AG20443 (cell line): ENCODE measurements around the gene GRAMD2B.

Experiments
- DNase-seq: peaks from one replicate; pipeline ENCODE4 v3.0.0; 2012; ENCODE audit warnings: low spot score, mixed read lengths

Gene GRAMD2B

GRCh38 chr5:126450907-126451306 is 27.7 kb downstream of the GRAMD2B start:
- no peak for DNase-seq

- DNase-seq, result no peak
Observed at GRCh38 chr5:126452477-126452876, 29.3 kb downstream of the GRAMD2B start.

GRCh38 chr5:126454081-126454480 is 30.9 kb downstream of the GRAMD2B start:
- no peak for DNase-seq

GRCh38 chr5:126454535-126454934 is 31.3 kb downstream of the GRAMD2B start:
- DNase-seq, result no peak

GRCh38 chr5:126455264-126455663 is 32.1 kb downstream of the GRAMD2B start:
- DNase-seq, result no peak

- DNase-seq, result no peak
Observed at GRCh38 chr5:126455728-126456127, 32.5 kb downstream of the GRAMD2B start.

GRCh38 chr5:126456217-126456820 is 33.1 kb downstream of the GRAMD2B start:
- no peak for DNase-seq

GRCh38 chr5:126460459-126460858 is 37.2 kb downstream of the GRAMD2B start:
- no peak for DNase-seq

GRCh38 chr5:126460977-126461376 is 37.8 kb downstream of the GRAMD2B start:
- no peak for DNase-seq

GRCh38 chr5:126461838-126462237 is 38.6 kb downstream of the GRAMD2B start:
- DNase-seq, result no peak

GRCh38 chr5:126462239-126463014 is 39.2 kb downstream of the GRAMD2B start:
- no peak for DNase-seq

GRCh38 chr5:126464016-126464415 is 40.8 kb downstream of the GRAMD2B start:
- DNase-seq, result no peak

GRCh38 chr5:126464959-126465358 is 41.8 kb downstream of the GRAMD2B start:
- DNase-seq, result no peak

- no peak for DNase-seq
Observed at GRCh38 chr5:126468091-126468490, 44.9 kb downstream of the GRAMD2B start.

- no peak for DNase-seq
Observed at GRCh38 chr5:126469536-126470316, 46.5 kb downstream of the GRAMD2B start.

- peak; percentile 30 for DNase-seq
Observed at GRCh38 chr5:126470529-126470928, 47.3 kb downstream of the GRAMD2B start.

GRCh38 chr5:126471247-126471646 is 48.0 kb downstream of the GRAMD2B start:
- DNase-seq, result no peak

- peak; percentile 69 for DNase-seq
Observed at GRCh38 chr5:126471875-126472537, 48.8 kb downstream of the GRAMD2B start.

GRCh38 chr5:126472538-126472889 is 49.3 kb downstream of the GRAMD2B start:
- DNase-seq, result no peak

- DNase-seq, result peak; percentile 47
Observed at GRCh38 chr5:126477294-126478117, 54.3 kb downstream of the GRAMD2B start.

- no peak for DNase-seq
Observed at GRCh38 chr5:126479810-126480209, 56.6 kb downstream of the GRAMD2B start.

GRCh38 chr5:126480824-126481223 is 57.6 kb downstream of the GRAMD2B start:
- no peak for DNase-seq
